ENCODE measurements around the gene DDX42. TPM values are rescaled to one million over a fixed set of nuclear protein-coding genes. Genes with fewer than 3 reads are reported as not detected.

DDX42 gene
- total RNA-seq, 1 experiment from 2014 or later = 128 TPM

DNA sequence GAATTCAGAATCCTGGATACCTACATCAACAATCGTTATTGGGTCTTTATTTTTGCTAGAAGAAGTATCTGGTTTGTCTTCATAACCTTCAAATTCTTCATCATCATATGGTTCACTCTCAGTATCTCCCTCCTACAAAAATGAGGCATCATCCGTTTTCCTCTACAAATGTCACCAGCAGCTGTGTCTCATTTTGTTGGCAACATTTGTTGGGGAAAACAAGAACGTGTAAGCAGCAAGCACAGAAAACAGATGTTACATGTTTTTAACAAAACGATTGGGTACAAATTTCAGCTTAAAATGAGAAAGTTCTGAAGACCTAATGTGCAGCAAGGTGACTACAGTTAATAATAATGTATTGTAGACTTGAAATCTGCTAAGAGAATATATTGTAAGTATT, 9.3 kb upstream of the DDX42 start:
- ChIA-PET CTCF (no interaction called here), POLR2A (interaction anchor here (1.2 kb wide), 1 partner anchor 9 kb away, joined by 4 read pairs; the partner anchor contains the start of gene CCDC47)
- no peak overlapping the region for H3K4me3 Mint-ChIP-seq
- no peak overlapping the region for H3K27ac Mint-ChIP-seq
- DNase-seq (ENCODE audit: low spot score) (no peak), ATAC-seq (no peak)
- H3K9me3 Mint-ChIP-seq = no peaks in the 10 kb centered on the region
- no peak for TF ChIP-seq ELF4 (CRISPR knock-in tag; IDR thresholded peaks at IDR 0.05; ENCODE audit: low read depth)
- TF ChIP-seq, protein P1, sequence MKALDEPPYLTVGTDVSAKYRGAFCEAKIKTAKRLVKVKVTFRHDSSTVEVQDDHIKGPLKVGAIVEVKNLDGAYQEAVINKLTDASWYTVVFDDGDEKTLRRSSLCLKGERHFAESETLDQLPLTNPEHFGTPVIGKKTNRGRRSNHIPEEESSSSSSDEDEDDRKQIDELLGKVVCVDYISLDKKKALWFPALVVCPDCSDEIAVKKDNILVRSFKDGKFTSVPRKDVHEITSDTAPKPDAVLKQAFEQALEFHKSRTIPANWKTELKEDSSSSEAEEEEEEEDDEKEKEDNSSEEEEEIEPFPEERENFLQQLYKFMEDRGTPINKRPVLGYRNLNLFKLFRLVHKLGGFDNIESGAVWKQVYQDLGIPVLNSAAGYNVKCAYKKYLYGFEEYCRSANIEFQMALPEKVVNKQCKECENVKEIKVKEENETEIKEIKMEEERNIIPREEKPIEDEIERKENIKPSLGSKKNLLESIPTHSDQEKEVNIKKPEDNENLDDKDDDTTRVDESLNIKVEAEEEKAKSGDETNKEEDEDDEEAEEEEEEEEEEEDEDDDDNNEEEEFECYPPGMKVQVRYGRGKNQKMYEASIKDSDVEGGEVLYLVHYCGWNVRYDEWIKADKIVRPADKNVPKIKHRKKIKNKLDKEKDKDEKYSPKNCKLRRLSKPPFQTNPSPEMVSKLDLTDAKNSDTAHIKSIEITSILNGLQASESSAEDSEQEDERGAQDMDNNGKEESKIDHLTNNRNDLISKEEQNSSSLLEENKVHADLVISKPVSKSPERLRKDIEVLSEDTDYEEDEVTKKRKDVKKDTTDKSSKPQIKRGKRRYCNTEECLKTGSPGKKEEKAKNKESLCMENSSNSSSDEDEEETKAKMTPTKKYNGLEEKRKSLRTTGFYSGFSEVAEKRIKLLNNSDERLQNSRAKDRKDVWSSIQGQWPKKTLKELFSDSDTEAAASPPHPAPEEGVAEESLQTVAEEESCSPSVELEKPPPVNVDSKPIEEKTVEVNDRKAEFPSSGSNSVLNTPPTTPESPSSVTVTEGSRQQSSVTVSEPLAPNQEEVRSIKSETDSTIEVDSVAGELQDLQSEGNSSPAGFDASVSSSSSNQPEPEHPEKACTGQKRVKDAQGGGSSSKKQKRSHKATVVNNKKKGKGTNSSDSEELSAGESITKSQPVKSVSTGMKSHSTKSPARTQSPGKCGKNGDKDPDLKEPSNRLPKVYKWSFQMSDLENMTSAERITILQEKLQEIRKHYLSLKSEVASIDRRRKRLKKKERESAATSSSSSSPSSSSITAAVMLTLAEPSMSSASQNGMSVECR (CRISPR knock-in tag; IDR thresholded peaks at IDR 0.05; ENCODE audit: borderline replicate concordance) = no peak
- no peak for TF ChIP-seq PRRX2 (CRISPR knock-in tag; IDR thresholded peaks at IDR 0.05)
- no peak for TF ChIP-seq RORB (CRISPR knock-in tag; IDR thresholded peaks at IDR 0.05)
- TF ChIP-seq GRHL2 (CRISPR knock-in tag; IDR thresholded peaks at IDR 0.05; ENCODE audit: insufficient replicate concordance, severe bottlenecking) = no peak
- TF ChIP-seq SMAD4 (CRISPR knock-in tag; IDR thresholded peaks at IDR 0.05) = no peak
- no peak for TF ChIP-seq FOXP1 (CRISPR knock-in tag; IDR thresholded peaks at IDR 0.05; ENCODE audit: borderline replicate concordance)
- no peaks in the 10 kb centered on the region for H3K4me1 Mint-ChIP-seq
- H3K36me3 Mint-ChIP-seq = peaks cover 50% of the 10 kb centered on the region
- H3K27me3 Mint-ChIP-seq (ENCODE audit: low read depth) = no peaks in the 10 kb centered on the region

DNA sequence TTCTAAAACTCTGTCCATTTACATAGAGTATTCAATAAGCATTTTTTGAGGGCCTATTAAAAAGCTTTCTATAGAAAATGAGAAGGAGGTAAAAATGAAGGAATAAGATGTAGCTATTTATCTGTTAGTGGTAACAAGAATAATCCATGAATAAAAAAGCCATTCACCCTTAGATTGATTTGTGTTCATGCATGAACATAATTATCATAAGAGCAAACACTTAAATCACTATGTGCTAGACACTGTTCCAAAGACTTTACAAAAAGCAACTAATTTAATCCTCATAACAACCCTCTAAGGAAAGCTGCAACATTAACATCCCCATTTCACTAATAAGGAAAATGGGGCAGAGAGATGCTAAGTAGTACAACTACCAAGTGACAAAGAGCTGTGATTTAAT, 7.2 kb upstream of the DDX42 start:
- Mint-ChIP-seq H3K27ac (no peak overlapping the region), H3K9me3 (no peaks in the 10 kb centered on the region), H3K4me3 (no peak overlapping the region), H3K4me1 (no peaks in the 10 kb centered on the region), H3K27me3 (ENCODE audit: low read depth) (no peaks in the 10 kb centered on the region), H3K36me3 (peaks cover 33% of the 10 kb centered on the region)
- ATAC-seq (no peak), DNase-seq (ENCODE audit: low spot score) (no peak)
- ChIA-PET POLR2A (interaction anchor here (0.6 kb wide), 1 partner anchor 116 kb away, joined by 3 read pairs; no protein-coding TSS in a partner anchor), CTCF (no interaction called here)
- TF ChIP-seq ZNF263 (CRISPR knock-in tag; IDR thresholded peaks at IDR 0.05; ENCODE audit: low read depth) = no peak
- no peak for TF ChIP-seq SP1 (CRISPR knock-in tag; conservative IDR thresholded peaks at IDR 0.05)
- TF ChIP-seq, protein P2, sequence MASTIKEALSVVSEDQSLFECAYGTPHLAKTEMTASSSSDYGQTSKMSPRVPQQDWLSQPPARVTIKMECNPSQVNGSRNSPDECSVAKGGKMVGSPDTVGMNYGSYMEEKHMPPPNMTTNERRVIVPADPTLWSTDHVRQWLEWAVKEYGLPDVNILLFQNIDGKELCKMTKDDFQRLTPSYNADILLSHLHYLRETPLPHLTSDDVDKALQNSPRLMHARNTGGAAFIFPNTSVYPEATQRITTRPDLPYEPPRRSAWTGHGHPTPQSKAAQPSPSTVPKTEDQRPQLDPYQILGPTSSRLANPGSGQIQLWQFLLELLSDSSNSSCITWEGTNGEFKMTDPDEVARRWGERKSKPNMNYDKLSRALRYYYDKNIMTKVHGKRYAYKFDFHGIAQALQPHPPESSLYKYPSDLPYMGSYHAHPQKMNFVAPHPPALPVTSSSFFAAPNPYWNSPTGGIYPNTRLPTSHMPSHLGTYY (CRISPR knock-in tag; IDR thresholded peaks at IDR 0.05) = no peak
- TF ChIP-seq, protein P3, sequence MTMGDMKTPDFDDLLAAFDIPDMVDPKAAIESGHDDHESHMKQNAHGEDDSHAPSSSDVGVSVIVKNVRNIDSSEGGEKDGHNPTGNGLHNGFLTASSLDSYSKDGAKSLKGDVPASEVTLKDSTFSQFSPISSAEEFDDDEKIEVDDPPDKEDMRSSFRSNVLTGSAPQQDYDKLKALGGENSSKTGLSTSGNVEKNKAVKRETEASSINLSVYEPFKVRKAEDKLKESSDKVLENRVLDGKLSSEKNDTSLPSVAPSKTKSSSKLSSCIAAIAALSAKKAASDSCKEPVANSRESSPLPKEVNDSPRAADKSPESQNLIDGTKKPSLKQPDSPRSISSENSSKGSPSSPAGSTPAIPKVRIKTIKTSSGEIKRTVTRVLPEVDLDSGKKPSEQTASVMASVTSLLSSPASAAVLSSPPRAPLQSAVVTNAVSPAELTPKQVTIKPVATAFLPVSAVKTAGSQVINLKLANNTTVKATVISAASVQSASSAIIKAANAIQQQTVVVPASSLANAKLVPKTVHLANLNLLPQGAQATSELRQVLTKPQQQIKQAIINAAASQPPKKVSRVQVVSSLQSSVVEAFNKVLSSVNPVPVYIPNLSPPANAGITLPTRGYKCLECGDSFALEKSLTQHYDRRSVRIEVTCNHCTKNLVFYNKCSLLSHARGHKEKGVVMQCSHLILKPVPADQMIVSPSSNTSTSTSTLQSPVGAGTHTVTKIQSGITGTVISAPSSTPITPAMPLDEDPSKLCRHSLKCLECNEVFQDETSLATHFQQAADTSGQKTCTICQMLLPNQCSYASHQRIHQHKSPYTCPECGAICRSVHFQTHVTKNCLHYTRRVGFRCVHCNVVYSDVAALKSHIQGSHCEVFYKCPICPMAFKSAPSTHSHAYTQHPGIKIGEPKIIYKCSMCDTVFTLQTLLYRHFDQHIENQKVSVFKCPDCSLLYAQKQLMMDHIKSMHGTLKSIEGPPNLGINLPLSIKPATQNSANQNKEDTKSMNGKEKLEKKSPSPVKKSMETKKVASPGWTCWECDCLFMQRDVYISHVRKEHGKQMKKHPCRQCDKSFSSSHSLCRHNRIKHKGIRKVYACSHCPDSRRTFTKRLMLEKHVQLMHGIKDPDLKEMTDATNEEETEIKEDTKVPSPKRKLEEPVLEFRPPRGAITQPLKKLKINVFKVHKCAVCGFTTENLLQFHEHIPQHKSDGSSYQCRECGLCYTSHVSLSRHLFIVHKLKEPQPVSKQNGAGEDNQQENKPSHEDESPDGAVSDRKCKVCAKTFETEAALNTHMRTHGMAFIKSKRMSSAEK (CRISPR knock-in tag; IDR thresholded peaks at IDR 0.05; ENCODE audit: borderline replicate concordance) = no peak
- TF ChIP-seq MYBL2 (CRISPR knock-in tag; IDR thresholded peaks at IDR 0.05) = no peak
- TF ChIP-seq, protein P4, sequence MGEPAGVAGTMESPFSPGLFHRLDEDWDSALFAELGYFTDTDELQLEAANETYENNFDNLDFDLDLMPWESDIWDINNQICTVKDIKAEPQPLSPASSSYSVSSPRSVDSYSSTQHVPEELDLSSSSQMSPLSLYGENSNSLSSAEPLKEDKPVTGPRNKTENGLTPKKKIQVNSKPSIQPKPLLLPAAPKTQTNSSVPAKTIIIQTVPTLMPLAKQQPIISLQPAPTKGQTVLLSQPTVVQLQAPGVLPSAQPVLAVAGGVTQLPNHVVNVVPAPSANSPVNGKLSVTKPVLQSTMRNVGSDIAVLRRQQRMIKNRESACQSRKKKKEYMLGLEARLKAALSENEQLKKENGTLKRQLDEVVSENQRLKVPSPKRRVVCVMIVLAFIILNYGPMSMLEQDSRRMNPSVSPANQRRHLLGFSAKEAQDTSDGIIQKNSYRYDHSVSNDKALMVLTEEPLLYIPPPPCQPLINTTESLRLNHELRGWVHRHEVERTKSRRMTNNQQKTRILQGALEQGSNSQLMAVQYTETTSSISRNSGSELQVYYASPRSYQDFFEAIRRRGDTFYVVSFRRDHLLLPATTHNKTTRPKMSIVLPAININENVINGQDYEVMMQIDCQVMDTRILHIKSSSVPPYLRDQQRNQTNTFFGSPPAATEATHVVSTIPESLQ (CRISPR knock-in tag; IDR thresholded peaks at IDR 0.05) = no peak
- no peak for TF ChIP-seq CBFB (CRISPR knock-in tag; IDR thresholded peaks at IDR 0.05; ENCODE audit: low read depth)
- TF ChIP-seq, protein P5, sequence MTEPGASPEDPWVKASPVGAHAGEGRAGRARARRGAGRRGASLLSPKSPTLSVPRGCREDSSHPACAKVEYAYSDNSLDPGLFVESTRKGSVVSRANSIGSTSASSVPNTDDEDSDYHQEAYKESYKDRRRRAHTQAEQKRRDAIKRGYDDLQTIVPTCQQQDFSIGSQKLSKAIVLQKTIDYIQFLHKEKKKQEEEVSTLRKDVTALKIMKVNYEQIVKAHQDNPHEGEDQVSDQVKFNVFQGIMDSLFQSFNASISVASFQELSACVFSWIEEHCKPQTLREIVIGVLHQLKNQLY (CRISPR knock-in tag; IDR thresholded peaks at IDR 0.05) = no peak
- TF ChIP-seq, protein P6, sequence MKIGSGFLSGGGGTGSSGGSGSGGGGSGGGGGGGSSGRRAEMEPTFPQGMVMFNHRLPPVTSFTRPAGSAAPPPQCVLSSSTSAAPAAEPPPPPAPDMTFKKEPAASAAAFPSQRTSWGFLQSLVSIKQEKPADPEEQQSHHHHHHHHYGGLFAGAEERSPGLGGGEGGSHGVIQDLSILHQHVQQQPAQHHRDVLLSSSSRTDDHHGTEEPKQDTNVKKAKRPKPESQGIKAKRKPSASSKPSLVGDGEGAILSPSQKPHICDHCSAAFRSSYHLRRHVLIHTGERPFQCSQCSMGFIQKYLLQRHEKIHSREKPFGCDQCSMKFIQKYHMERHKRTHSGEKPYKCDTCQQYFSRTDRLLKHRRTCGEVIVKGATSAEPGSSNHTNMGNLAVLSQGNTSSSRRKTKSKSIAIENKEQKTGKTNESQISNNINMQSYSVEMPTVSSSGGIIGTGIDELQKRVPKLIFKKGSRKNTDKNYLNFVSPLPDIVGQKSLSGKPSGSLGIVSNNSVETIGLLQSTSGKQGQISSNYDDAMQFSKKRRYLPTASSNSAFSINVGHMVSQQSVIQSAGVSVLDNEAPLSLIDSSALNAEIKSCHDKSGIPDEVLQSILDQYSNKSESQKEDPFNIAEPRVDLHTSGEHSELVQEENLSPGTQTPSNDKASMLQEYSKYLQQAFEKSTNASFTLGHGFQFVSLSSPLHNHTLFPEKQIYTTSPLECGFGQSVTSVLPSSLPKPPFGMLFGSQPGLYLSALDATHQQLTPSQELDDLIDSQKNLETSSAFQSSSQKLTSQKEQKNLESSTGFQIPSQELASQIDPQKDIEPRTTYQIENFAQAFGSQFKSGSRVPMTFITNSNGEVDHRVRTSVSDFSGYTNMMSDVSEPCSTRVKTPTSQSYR (CRISPR knock-in tag; IDR thresholded peaks at IDR 0.05) = no peak
- TF ChIP-seq FOXP1 (CRISPR knock-in tag; IDR thresholded peaks at IDR 0.05; ENCODE audit: borderline replicate concordance) = no peak
- TF ChIP-seq, protein P7, sequence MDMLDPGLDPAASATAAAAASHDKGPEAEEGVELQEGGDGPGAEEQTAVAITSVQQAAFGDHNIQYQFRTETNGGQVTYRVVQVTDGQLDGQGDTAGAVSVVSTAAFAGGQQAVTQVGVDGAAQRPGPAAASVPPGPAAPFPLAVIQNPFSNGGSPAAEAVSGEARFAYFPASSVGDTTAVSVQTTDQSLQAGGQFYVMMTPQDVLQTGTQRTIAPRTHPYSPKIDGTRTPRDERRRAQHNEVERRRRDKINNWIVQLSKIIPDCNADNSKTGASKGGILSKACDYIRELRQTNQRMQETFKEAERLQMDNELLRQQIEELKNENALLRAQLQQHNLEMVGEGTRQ (CRISPR knock-in tag; IDR thresholded peaks at IDR 0.05) = no peak

Data from WTC11 (cell line).